HG02759 (cell line): ENCODE measurements around the gene NSUN4.

Source experiments
- ATAC-seq: cut with Tn5 transposase; IDR thresholded peaks from one replicate; pipeline ENCODE4 v1.9.1; 2021; ENCODE audit warnings: mild to moderate bottlenecking, moderate library complexity; ENCODE audit not compliant: unreplicated experiment

NSUN4 gene

GRCh38 chr1:46404482-46405196 is 64.0 kb downstream of the NSUN4 start:
- no peak for ATAC-seq

- ATAC-seq: no peak
These were observed 64.6 kb downstream of the NSUN4 start for GRCh38 chr1:46405197-46405555.

GRCh38 chr1:46405724-46406123 is 65.1 kb downstream of the NSUN4 start:
- ATAC-seq: no peak

- no peak for ATAC-seq
These were observed 66.4 kb downstream of the NSUN4 start for GRCh38 chr1:46406881-46407608.

GRCh38 chr1:46407636-46408035 is 67.0 kb downstream of the NSUN4 start:
- no peak for ATAC-seq

- no peak for ATAC-seq
These were observed 67.9 kb downstream of the NSUN4 start for GRCh38 chr1:46408356-46409062.

GRCh38 chr1:46409063-46409372 is 68.4 kb downstream of the NSUN4 start:
- ATAC-seq: no peak

- no peak for ATAC-seq
These were observed 69.8 kb downstream of the NSUN4 start for GRCh38 chr1:46410156-46411009.

GRCh38 chr1:46411010-46411405 is 70.4 kb downstream of the NSUN4 start:
- ATAC-seq: no peak
